GM21737 (cell line): ENCODE measurements around the gene NDUFAB1.
"Not testable (repeated sequence)": the region's sequence is repeated elsewhere in the genome, so short reads cannot be mapped to it uniquely, and the experiment has no call there.

Experiments used
- ATAC-seq: cut with Tn5 transposase; IDR thresholded peaks from one replicate; pipeline ENCODE4 v1.9.1; 2021; ENCODE audit warnings: mild to moderate bottlenecking, moderate library complexity; ENCODE audit not compliant: unreplicated experiment

NDUFAB1 gene

GRCh38 chr16:23595951-23596720 is at the start of gene NDUFAB1:
TSS of gene NDUFAB1 (minus strand) at chr16:23596316. CDS start at chr16:23596290, 26 bp downstream.
- ATAC-seq, result peak; percentile 94

GRCh38 chr16:23642246-23642774 is 46.2 kb upstream of the NDUFAB1 start:
- no peak for ATAC-seq

GRCh38 chr16:23640931-23641765 is 45.0 kb upstream of the NDUFAB1 start, which contains the start of the genes DCTN5 and PALB2:
TSS of gene DCTN5 (plus strand) at chr16:23641466. CDS start at chr16:23641543, 77 bp downstream.
TSS of gene PALB2 (minus strand) at chr16:23641310. CDS start at chr16:23641157, 153 bp downstream.
- ATAC-seq, result peak; percentile 94

GRCh38 chr16:23640615-23640930 is 44.5 kb upstream of the NDUFAB1 start:
- no peak for ATAC-seq

- no peak for ATAC-seq
Measured at GRCh38 chr16:23635958-23636357, 39.8 kb upstream of the NDUFAB1 start.

- ATAC-seq, result no peak
Measured at GRCh38 chr16:23634461-23635036, 38.4 kb upstream of the NDUFAB1 start.

- not testable (repeated sequence) for ATAC-seq
Measured at GRCh38 chr16:23631874-23632273, 35.8 kb upstream of the NDUFAB1 start.

- no peak for ATAC-seq
Measured at GRCh38 chr16:23629516-23629915, 33.4 kb upstream of the NDUFAB1 start.

- ATAC-seq, result no peak
Measured at GRCh38 chr16:23624092-23624491, 28.0 kb upstream of the NDUFAB1 start.

- no peak for ATAC-seq
Measured at GRCh38 chr16:23615805-23616204, 19.7 kb upstream of the NDUFAB1 start.

GRCh38 chr16:23611936-23612335 is 15.8 kb upstream of the NDUFAB1 start:
- ATAC-seq, result no peak

- not testable (repeated sequence) for ATAC-seq
Measured at GRCh38 chr16:23610905-23611304, 14.8 kb upstream of the NDUFAB1 start.

- no peak for ATAC-seq
Measured at GRCh38 chr16:23609929-23610328, 13.8 kb upstream of the NDUFAB1 start.

- ATAC-seq, result no peak
Measured at GRCh38 chr16:23608194-23608593, 12.1 kb upstream of the NDUFAB1 start.

GRCh38 chr16:23607726-23608125 is 11.6 kb upstream of the NDUFAB1 start:
- no peak for ATAC-seq

- ATAC-seq, result no peak
Measured at GRCh38 chr16:23597003-23597756, 1.1 kb upstream of the NDUFAB1 start.

- peak; percentile 3 for ATAC-seq
Measured at GRCh38 chr16:23595246-23595950, 718 bp downstream of the NDUFAB1 start.

- ATAC-seq, result no peak
Measured at GRCh38 chr16:23594186-23594585, 1.9 kb downstream of the NDUFAB1 start.

GRCh38 chr16:23590181-23590580 is 5.9 kb downstream of the NDUFAB1 start:
- ATAC-seq, result no peak

GRCh38 chr16:23587726-23588125 is 8.4 kb downstream of the NDUFAB1 start:
- ATAC-seq, result no peak
